Heart right ventricle (tissue), 16 donors: ENCODE results near the gene TMEM130. TPM values are rescaled to one million over a fixed set of nuclear protein-coding genes. Genes with fewer than 3 reads are reported as not detected.

Experiments
- ATAC-seq, 8 donors: fragments of 200-7000 bp; cut with Tn5 transposase; one replicate each; pipeline ENCODE4 v1.9.1; 2020; ENCODE audit warnings: mild to moderate bottlenecking in 8 of 8, moderate library complexity in 8 of 8, moderate number of reproducible peaks in 1 of 8
- DNase-seq, 2 donors: peaks; one replicate each; pipeline ENCODE4 v3.0.0-alpha.2; 2020
- H3K27ac ChIP-seq, 10 donors: fragments of 200-600 bp; sonication (generic) in 2 of 10; one replicate each; pipeline versions ENCODE4 v1.5.0 to v1.8.0; 2020 to 2022; ENCODE audit warnings: mild to moderate bottlenecking in 3 of 10
- H3K27me3 ChIP-seq, 7 donors: fragments of 200-600 bp; one replicate each; pipeline ENCODE4 v1.8.0; 2021 to 2022; ENCODE audit warnings: mild to moderate bottlenecking in 2 of 7
- H3K36me3 ChIP-seq, 9 donors: fragments of 200-600 bp; sonication (generic) in 1 of 9; one replicate each; pipeline versions ENCODE4 v1.5.0 to v1.8.0; 2020 to 2022; ENCODE audit warnings: mild to moderate bottlenecking in 2 of 9
- H3K4me1 ChIP-seq, 9 donors: fragments of 200-600 bp; sonication (generic) in 1 of 9; one replicate each; pipeline versions ENCODE4 v1.5.0 to v1.8.0; 2020 to 2022; ENCODE audit warnings: mild to moderate bottlenecking in 4 of 9
- H3K4me3 ChIP-seq, 10 donors: fragments of 200-600 bp; sonication (generic) in 2 of 10; one replicate each; pipeline versions ENCODE4 v1.5.0 to v1.8.0; 2020 to 2022; ENCODE audit warnings: mild to moderate bottlenecking in 7 of 10, moderate library complexity in 2 of 10
- H3K9me3 ChIP-seq, 11 donors: fragments of 200-600 bp in 10 of 11; sonication (generic) in 2 of 11; one replicate each; pipeline versions ENCODE4 v1.5.0 to v1.8.0; 2013 to 2022; ENCODE audit warnings: mild to moderate bottlenecking in 2 of 11, control low read depth in 1 of 11, moderate library complexity in 1 of 11
- WGBS, 2 donors: extraction: QIAGEN DNeasy Blood & Tissue Kit; methylation state at CpG; one replicate each; pipeline ENCODE4 v1.1.7; 2013; ENCODE audit warnings: inconsistent platforms in 1 of 2; 5-methylcytosine and 5-hydroxymethylcytosine counted together
- intact Hi-C, 10 donors: fragments of 100-400 bp; cut with DNase I; formaldehyde crosslinking; loops; one replicate each; pipeline versions ENCODE4 v1.11.1 to v1.14.2; 2022
- polyA plus RNA-seq, 2 donors: library from polyadenylated mRNA; stranded (reverse); fragments of 200-250 nt; gene quantifications; one replicate each; pipeline ENCODE4 v1.2.3, GENCODE V29; 2013
- total RNA-seq, 10 donors: library from RNA; stranded (reverse); fragmentation: NEBNext Ultra II Directional in 3 of 10; extraction: Animal tissue kit (Norgen Biotek cat#: 25700) in 3 of 10; gene quantifications; one replicate each; pipeline versions ENCODE4 v1.2.1 to v1.2.4, GENCODE V29; 2021 to 2023
- TF ChIP-seq, protein P1 (sequence below), 9 donors: fragments of 200-600 bp; sonication (generic) in 2 of 9; IDR thresholded peaks; one replicate each; pipeline versions ENCODE4 v1.5.0 to v1.8.0; 2021 to 2022; ENCODE audit warnings: antibody characterized with exemption in 9 of 9, mild to moderate bottlenecking in 5 of 9, moderate library complexity in 1 of 9
- donor health status: Arrhythmogenic right ventricular cardiomyopathy.
- donor health status: ischemic (EF 13 %, LVEDD 7.1; RV severe dilation, severe dysfunction).
- donor health status: healthy with polysubstance abuse.
- donor health status: DM: no; HTN: yes; CAD: no.
- donor health status: DM: no; HTN: no; CAD: no.
- donor health status: ischemic (EF 25% LVEDD 6.9; RV normal size, moderate dysfunction).
- donor health status: ischemic (EF 25% LVEDD 5.7; RV mildly dilated, moderate dysfunction).
- donor health status: healthy.
- donor health status: DM: yes; HTN: yes; CAD: no.
- donor health status: Ischemic cardiomyopathy.
- donor health status: ischemic (EF 35%, LVEDD 5.7; RV mildly dilated, moderate dysfunction).
- donor health status: nonischemic (EF 11% LVEDD 7.7; RV severe dilation, severe dysfunction).
- donor health status: DM: yes; HTN: yes; CAD: no.
- donor health status: PGD.
- donor health status: ischemic (EF 29% LVEDD 5.4; RV normal size, mild dysfunction).
- donor health status: nonischemic (EF 23%, LVEDD 6.1; RV moderate dilation, normal function).

Gene TMEM130
- total and polyA plus RNA-seq, 12 donors: 0.12 to 1.5 (median 0.25) TPM; not detected in 8

DNA sequence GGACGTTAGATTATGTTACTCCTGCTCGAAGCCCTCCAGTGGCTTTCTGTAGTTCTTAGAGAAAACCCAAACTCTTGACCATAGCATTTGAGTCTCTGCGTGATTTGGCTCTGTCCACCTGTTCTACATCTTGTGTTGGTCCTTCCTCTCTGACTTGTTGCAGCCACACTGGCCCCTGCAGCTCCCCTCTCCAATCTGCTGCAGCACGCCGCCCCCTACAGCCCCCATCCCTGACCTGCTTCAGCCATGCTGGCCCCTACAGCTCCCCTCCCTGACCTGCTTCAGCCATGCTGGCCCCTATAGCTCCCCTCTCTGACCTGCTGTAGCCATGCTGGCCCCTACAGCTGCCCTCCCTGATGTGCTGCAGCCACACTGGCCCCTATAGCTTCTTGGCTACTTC lies 37.8 kb upstream of the TMEM130 start:
- TF ChIP-seq, protein P1, sequence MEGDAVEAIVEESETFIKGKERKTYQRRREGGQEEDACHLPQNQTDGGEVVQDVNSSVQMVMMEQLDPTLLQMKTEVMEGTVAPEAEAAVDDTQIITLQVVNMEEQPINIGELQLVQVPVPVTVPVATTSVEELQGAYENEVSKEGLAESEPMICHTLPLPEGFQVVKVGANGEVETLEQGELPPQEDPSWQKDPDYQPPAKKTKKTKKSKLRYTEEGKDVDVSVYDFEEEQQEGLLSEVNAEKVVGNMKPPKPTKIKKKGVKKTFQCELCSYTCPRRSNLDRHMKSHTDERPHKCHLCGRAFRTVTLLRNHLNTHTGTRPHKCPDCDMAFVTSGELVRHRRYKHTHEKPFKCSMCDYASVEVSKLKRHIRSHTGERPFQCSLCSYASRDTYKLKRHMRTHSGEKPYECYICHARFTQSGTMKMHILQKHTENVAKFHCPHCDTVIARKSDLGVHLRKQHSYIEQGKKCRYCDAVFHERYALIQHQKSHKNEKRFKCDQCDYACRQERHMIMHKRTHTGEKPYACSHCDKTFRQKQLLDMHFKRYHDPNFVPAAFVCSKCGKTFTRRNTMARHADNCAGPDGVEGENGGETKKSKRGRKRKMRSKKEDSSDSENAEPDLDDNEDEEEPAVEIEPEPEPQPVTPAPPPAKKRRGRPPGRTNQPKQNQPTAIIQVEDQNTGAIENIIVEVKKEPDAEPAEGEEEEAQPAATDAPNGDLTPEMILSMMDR (IDR thresholded peaks at IDR 0.05): no peak
- H3K27ac ChIP-seq: no peak overlapping the region
- intact Hi-C loops: no loop called here
- H3K9me3 ChIP-seq: no peaks in the 10 kb centered on the region
- H3K4me3 ChIP-seq: no peak overlapping the region
- 93 to 94% methylated on average over 5 of the region's 5 CpGs for WGBS, 2 donors
- no peak for DNase-seq
- no peaks in the 10 kb centered on the region for H3K27me3 ChIP-seq
- H3K4me1 ChIP-seq: peaks cover 0 to 13% (median 0%) of the 10 kb centered on the region in 9 donors
- ATAC-seq: no peak
- peaks cover 0 to 100% (median 68%) of the 10 kb centered on the region in 9 donors for H3K36me3 ChIP-seq

DNA sequence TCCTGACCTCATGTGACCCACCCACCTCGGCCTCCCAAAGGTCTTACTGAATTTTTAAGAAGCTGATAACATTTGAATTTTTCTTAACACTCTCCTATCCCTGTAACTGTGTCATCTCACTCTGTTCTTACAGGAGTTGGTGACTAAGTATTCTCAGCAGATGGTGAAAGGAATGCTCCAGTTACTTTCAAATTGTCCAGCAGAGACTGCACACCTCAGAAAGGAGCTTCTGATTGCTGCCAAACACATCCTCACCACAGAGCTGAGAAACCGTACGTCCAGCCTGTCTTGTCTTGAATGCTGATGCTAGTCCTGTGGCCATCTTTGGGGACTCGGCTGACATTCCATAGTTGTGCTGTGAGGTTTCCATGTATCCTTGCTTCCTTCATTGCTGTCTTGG lies 33.4 kb upstream of the TMEM130 start:
- TF ChIP-seq, protein P1 (IDR thresholded peaks at IDR 0.05): no peak
- no peak overlapping the region for H3K27ac ChIP-seq
- no peak for ATAC-seq
- no peaks in the 10 kb centered on the region for H3K27me3 ChIP-seq
- no peak overlapping the region for H3K4me3 ChIP-seq
- DNase-seq: no peak
- H3K9me3 ChIP-seq: no peaks in the 10 kb centered on the region
- intact Hi-C loops: no loop called here
- 93 to 95% methylated on average over 4 of the region's 4 CpGs for WGBS, 2 donors
- H3K36me3 ChIP-seq: peaks cover 0 to 100% (median 71%) of the 10 kb centered on the region in 9 donors
- H3K4me1 ChIP-seq: peaks cover 0 to 7% (median 0%) of the 10 kb centered on the region in 9 donors

DNA sequence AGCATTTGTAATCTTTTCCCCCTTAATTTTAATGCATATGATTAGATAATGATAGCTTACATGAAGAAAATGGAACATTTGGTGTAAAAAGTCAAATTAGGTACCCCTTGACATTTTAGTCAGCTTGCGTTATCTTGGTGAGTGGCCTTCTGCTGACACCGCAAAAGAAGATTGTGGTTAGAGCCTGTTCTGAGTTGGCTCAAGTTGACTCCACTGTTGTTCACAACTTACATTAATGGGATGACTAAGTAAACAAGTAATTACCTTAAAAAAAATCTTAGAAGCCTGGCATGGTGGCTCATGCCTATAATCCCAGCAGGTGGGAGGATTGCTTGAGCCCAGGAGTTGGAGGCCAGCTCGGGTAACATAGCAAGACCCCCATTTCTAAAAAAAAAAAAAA lies 32.7 kb upstream of the TMEM130 start:
- Histone ChIP-seq H3K36me3 (peaks cover 0 to 100% (median 78%) of the 10 kb centered on the region in 9 donors), H3K4me1 (peaks cover 0 to 7% (median 0%) of the 10 kb centered on the region in 9 donors), H3K27me3 (no peaks in the 10 kb centered on the region), H3K27ac (no peak overlapping the region), H3K4me3 (no peak overlapping the region), H3K9me3 (no peaks in the 10 kb centered on the region)
- 85% methylated on average over 3 of the region's 3 CpGs for WGBS, 2 donors
- intact Hi-C loops: no loop called here
- no peak for DNase-seq
- no peak for ATAC-seq
- TF ChIP-seq, protein P1 (IDR thresholded peaks at IDR 0.05): no peak

DNA sequence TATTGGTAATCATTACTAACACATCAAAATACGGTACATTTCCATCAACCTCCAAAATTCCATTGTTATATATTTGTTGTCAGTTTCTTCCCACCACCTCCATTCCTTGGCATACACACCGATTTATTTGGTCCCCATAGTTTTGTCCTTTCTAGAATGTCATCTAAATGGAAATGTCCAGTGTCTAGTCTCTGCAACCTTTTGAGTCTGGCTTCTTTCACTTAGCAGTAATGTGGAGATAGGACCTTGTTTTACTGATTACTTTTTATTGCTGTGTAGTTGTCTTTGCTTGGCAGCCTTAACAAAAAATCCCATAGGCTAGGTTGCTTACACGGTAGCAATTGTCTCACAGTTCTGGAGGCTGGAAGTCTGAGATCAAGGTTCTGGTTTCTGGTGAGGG lies 31.0 kb upstream of the TMEM130 start:
- no peak for ATAC-seq
- intact Hi-C loops: no loop called here
- H3K4me3 ChIP-seq: no peak overlapping the region
- H3K4me1 ChIP-seq: peaks cover 0 to 7% (median 0%) of the 10 kb centered on the region in 9 donors
- peaks cover 0 to 100% (median 88%) of the 10 kb centered on the region in 9 donors for H3K36me3 ChIP-seq
- no peak overlapping the region for H3K27ac ChIP-seq
- no peaks in the 10 kb centered on the region for H3K27me3 ChIP-seq
- no peak for DNase-seq
- no peaks in the 10 kb centered on the region for H3K9me3 ChIP-seq
- 88 to 93% methylated on average over 3 of the region's 3 CpGs for WGBS, 2 donors
- TF ChIP-seq, protein P1 (IDR thresholded peaks at IDR 0.05): no peak
